T-helper 2 cell treated with Interferon-gamma antibody and Interleukin-4, amounts not matched to agents 100 ng/mL and 5 ng/mL, for 36 hours (primary cell): ENCODE measurements around the gene SLC32A1. TPM values are rescaled to one million over a fixed set of nuclear protein-coding genes. Genes with fewer than 3 reads are reported as not detected.

ENCODE experiments used
- intact Hi-C: fragments of 100-400 bp; cut with micrococcal nuclease; formaldehyde crosslinking; loops from one replicate; pipeline ENCODE4 v1.15.1; 2023
- total RNA-seq: library from RNA; stranded (reverse); gene quantifications from 2 replicates; pipeline ENCODE4 v1.2.3, GENCODE V29; 2022

SLC32A1 gene
- total RNA-seq, 1 donor from 2014 or later = not detected

- intact Hi-C loops = loop anchor here (1.0 kb wide), 1 partner anchor 105 kb away; no protein-coding TSS in a partner anchor
Measured at GRCh38 chr20:38751360-38751976, 27.2 kb downstream of the SLC32A1 start.

GRCh38 chr20:38752029-38752428, 27.7 kb downstream of the SLC32A1 start:
- intact Hi-C loops = no loop called here

- intact Hi-C loops = no loop called here
Measured at GRCh38 chr20:38754924-38755323, 30.6 kb downstream of the SLC32A1 start.

GRCh38 chr20:38755324-38755910, 31.1 kb downstream of the SLC32A1 start:
- intact Hi-C loops = no loop called here

- intact Hi-C loops = no loop called here
Measured at GRCh38 chr20:38757145-38757775, 33.0 kb downstream of the SLC32A1 start.

- intact Hi-C loops = no loop called here
Measured at GRCh38 chr20:38759106-38759505, 34.8 kb downstream of the SLC32A1 start.

GRCh38 chr20:38760978-38761377, 36.7 kb downstream of the SLC32A1 start:
- intact Hi-C loops = loop anchor here (5.0 kb wide), 1 partner anchor 36 kb away; no protein-coding TSS in a partner anchor

GRCh38 chr20:38762174-38762573, 37.9 kb downstream of the SLC32A1 start:
- intact Hi-C loops = loop anchor here (5.0 kb wide), 1 partner anchor 35 kb away; no protein-coding TSS in a partner anchor

GRCh38 chr20:38763616-38764015, 39.3 kb downstream of the SLC32A1 start:
- intact Hi-C loops = loop anchor here (5.0 kb wide), 1 partner anchor 34 kb away; no protein-coding TSS in a partner anchor

- intact Hi-C loops = loop anchor here (5.0 kb wide), 1 partner anchor 33 kb away; no protein-coding TSS in a partner anchor
Measured at GRCh38 chr20:38764567-38765318, 40.5 kb downstream of the SLC32A1 start.

- intact Hi-C loops = no loop called here
Measured at GRCh38 chr20:38766071-38766470, 41.8 kb downstream of the SLC32A1 start.

GRCh38 chr20:38769376-38770295, 45.4 kb downstream of the SLC32A1 start:
- intact Hi-C loops = no loop called here

- intact Hi-C loops = no loop called here
Measured at GRCh38 chr20:38770546-38770945, 46.3 kb downstream of the SLC32A1 start.

GRCh38 chr20:38770970-38771369, 46.7 kb downstream of the SLC32A1 start:
- intact Hi-C loops = no loop called here

- intact Hi-C loops = no loop called here
Measured at GRCh38 chr20:38771621-38772020, 47.3 kb downstream of the SLC32A1 start.

- intact Hi-C loops = no loop called here
Measured at GRCh38 chr20:38774167-38774566, 49.9 kb downstream of the SLC32A1 start.

- intact Hi-C loops = no loop called here
Measured at GRCh38 chr20:38776363-38776762, 52.1 kb downstream of the SLC32A1 start.
